Caki2 (cell line): ENCODE data around the gene ABCA13. TPM values are rescaled to one million over a fixed set of nuclear protein-coding genes. Genes with fewer than 3 reads are reported as not detected.

Experiments
- DNase-seq: peaks from one replicate; pipeline ENCODE4 v3.0.0-alpha.2; 2015; ENCODE audit warnings: low read depth
- in situ Hi-C: cut with HindIII; loops from 2 replicates; pipeline ENCODE4 v1.10.0; 2016; ENCODE audit warnings: low sequenced_read_pairs, low pct_unique_long_range_greater_than_20kb, mixed read lengths
- total RNA-seq: library from RNA; depleted of rRNA; stranded (reverse); fragments of >200 nt; shearing (Covaris generic); gene quantifications from 2 replicates; pipeline ENCODE4 v1.2.3, GENCODE V29; 2014; ENCODE audit warnings: low replicate concordance

The ABCA13 gene
- total RNA-seq, 1 experiment from 2014 or later, result 6.3 TPM

GRCh38 chr7:48441848-48442492 lies 270.7 kb downstream of the ABCA13 start:
- in situ Hi-C loops, result no loop called here

GRCh38 chr7:48443051-48443450 lies 271.8 kb downstream of the ABCA13 start:
- DNase-seq, result no peak
- in situ Hi-C loops, result no loop called here

More at GRCh38 chr7:48441848-48442492, 270.7 kb downstream of the ABCA13 start:
- DNase-seq, result no peak

- in situ Hi-C loops, result no loop called here
- no peak for DNase-seq
Observed at GRCh38 chr7:48446721-48447120, 275.5 kb downstream of the ABCA13 start.

GRCh38 chr7:48452218-48452617 lies 281.0 kb downstream of the ABCA13 start:
- in situ Hi-C loops, result no loop called here
- no peak for DNase-seq

GRCh38 chr7:48454750-48455192 lies 283.5 kb downstream of the ABCA13 start:
- in situ Hi-C loops, result no loop called here
- DNase-seq, result no peak

- no peak for DNase-seq
- in situ Hi-C loops, result no loop called here
Observed at GRCh38 chr7:48455363-48455762, 284.1 kb downstream of the ABCA13 start.

- DNase-seq, result no peak
- in situ Hi-C loops, result no loop called here
Observed at GRCh38 chr7:48458701-48459524, 287.7 kb downstream of the ABCA13 start.

- in situ Hi-C loops, result no loop called here
- no peak for DNase-seq
Observed at GRCh38 chr7:48466713-48467112, 295.5 kb downstream of the ABCA13 start.

GRCh38 chr7:48471196-48471595 lies 299.9 kb downstream of the ABCA13 start:
- in situ Hi-C loops, result no loop called here
- no peak for DNase-seq

GRCh38 chr7:48472640-48473039 lies 301.4 kb downstream of the ABCA13 start:
- in situ Hi-C loops, result no loop called here
- no peak for DNase-seq

- in situ Hi-C loops, result no loop called here
- no peak for DNase-seq
Observed at GRCh38 chr7:48473205-48473865, 302.1 kb downstream of the ABCA13 start.

GRCh38 chr7:48481235-48481634 lies 310.0 kb downstream of the ABCA13 start:
- no peak for DNase-seq
- in situ Hi-C loops, result no loop called here

GRCh38 chr7:48497521-48497920 lies 326.3 kb downstream of the ABCA13 start:
- no peak for DNase-seq

GRCh38 chr7:48502021-48502420 lies 330.8 kb downstream of the ABCA13 start:
- in situ Hi-C loops, result no loop called here
- DNase-seq, result no peak

More at GRCh38 chr7:48497521-48497920, 326.3 kb downstream of the ABCA13 start:
- in situ Hi-C loops, result no loop called here

- DNase-seq, result no peak
- in situ Hi-C loops, result no loop called here
Observed at GRCh38 chr7:48505051-48505450, 333.8 kb downstream of the ABCA13 start.

- in situ Hi-C loops, result no loop called here
- no peak for DNase-seq
Observed at GRCh38 chr7:48505466-48505865, 334.2 kb downstream of the ABCA13 start.

- DNase-seq, result no peak
- in situ Hi-C loops, result no loop called here
Observed at GRCh38 chr7:48506569-48506968, 335.3 kb downstream of the ABCA13 start.

- no peak for DNase-seq
- in situ Hi-C loops, result no loop called here
Observed at GRCh38 chr7:48511080-48511479, 339.8 kb downstream of the ABCA13 start.

GRCh38 chr7:48512892-48513291 lies 341.6 kb downstream of the ABCA13 start:
- in situ Hi-C loops, result no loop called here
- no peak for DNase-seq
